ENCODE data around the gene ITGA1.

Gene ITGA1

DNA sequence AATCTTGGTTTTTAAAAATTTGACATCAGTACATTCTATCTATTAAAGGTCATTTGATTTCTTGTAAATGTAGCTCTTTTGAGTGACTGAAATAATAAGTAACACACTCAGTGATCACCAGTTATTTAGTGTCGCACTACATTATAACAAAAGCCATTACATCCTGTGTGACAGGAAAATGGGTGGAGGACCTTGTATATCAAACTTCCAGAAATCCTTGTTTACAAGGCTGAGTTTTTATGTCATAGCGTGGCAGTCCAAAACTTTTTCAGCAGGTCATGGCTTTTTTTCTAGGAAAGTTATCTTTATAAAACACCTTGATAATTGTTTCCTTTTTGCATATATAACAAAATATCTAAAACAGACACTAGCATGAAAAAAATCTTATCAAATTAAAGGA is 14.4 kb upstream of the ITGA1 start:
- no peak for DNase-seq

DNA sequence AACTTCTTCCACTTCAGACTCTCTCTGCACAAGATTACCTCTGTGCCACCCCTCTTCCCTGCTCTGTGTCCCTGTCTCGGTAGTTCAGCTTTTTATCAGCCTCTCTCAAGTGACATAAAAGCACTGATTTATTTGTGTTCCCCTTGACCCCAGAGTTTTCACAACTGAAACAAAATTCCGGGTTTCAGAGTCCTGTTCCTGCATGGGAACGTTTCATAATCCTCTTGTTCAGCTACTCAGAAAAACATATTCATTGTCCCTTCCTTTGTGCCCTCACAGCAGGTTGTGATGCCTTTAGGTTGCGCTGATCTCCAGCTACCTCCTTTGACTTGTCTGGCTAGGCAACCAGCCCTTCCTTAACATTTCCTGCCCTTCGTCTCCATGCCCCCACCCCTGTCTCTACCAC is 13.7 kb upstream of the ITGA1 start:
- no peak for DNase-seq

DNA sequence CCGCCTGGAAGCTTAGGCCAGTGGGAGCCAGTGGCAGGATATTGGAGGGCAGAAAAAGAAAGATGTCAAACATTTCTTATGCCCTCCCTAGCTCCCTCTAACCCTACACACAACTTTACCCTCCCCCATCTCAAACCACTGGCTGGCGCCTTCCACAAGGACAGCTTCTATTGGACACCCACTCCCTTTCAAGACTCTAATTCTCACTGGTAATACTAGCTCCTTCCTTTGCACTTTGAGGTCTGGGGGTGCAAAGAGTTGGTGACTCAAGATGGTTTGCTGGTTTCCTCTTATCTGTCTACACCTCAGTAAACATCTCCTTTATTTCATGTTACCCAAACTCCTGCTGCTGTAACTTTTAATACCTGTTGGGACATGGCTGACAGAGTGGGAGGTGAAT is 11.6 kb upstream of the ITGA1 start:
- no peak for DNase-seq

- DNase-seq, result no peak
These were observed 10.5 kb upstream of the ITGA1 start for GRCh38 chr5:52777186-52777585.

GRCh38 chr5:52778781-52779180 is 8.9 kb upstream of the ITGA1 start:
- no peak for DNase-seq

GRCh38 chr5:52779213-52779612 is 8.5 kb upstream of the ITGA1 start:
- no peak for DNase-seq

DNA sequence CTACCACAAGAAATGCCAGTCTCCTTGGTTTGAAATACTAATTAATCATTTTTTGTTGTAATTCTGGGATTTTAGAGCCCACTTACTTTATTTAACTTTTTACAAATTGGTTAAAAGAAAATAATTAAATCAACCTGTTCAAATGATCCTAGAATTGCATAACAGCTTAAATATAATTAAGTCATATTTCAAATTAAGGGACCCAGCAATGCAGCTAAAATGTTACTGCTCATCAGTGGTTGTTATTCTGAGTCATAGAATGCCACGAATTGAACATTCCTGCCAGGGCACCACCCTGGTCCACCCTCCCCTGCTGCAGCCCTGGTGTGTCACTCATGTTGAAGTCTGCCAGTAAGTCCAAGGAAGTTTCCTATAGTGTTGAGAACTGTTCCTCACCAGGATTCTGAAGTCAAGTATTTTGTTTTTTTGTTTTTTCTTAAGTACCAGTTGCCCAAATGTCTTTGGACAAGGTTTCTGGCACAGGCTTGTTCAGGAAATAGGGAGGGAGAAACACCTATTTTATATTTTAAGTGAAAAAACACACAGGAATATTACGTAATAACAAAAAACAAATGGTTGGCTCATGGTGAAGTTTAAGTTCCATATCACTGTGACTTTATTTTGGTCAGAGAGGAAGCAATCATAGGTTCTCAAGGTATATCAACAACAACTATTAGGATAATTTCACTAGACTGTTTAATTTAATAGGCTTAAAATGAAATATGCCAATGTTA is 4.3 kb upstream of the ITGA1 start:
- DNase-seq, result no peak

- no peak for DNase-seq
These were observed 3.0 kb upstream of the ITGA1 start for GRCh38 chr5:52784737-52785136.

GRCh38 chr5:52786391-52786790 is 1.3 kb upstream of the ITGA1 start:
- DNase-seq, result no peak

DNA sequence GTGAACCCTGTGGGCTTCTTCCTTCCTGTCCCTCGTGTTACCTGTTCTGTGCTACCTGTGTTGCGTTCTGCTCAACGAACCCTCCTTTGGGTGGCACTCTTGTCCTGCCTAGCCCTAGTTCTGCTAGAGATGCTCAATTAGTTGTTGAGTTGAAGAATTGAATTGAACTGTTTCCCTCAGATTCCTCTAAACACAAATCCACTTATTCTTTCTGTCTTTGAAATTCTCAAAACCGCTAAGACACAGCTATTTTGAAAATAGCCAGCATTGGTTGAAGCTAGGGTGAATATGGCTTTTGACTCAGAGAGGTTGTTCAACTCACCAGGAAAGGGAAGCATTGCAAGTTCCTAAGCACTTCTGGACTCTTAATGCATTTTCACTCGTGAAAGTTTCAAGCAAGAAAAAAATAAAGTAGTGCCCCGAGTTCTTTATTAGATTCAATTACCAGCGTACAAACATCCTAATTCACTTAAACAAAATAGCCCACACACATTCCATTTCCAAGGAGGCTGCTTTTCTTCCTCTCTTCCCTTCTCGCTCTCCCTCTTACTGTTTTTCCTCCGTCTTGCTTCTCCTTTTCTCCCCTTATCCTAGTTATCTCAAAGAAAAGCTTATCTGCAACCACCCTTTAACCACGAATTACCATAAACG is 642 bp upstream of the ITGA1 start:
- no peak for DNase-seq

GRCh38 chr5:52788505-52788821 is 747 bp downstream of the ITGA1 start:
- DNase-seq, result no peak

DNA sequence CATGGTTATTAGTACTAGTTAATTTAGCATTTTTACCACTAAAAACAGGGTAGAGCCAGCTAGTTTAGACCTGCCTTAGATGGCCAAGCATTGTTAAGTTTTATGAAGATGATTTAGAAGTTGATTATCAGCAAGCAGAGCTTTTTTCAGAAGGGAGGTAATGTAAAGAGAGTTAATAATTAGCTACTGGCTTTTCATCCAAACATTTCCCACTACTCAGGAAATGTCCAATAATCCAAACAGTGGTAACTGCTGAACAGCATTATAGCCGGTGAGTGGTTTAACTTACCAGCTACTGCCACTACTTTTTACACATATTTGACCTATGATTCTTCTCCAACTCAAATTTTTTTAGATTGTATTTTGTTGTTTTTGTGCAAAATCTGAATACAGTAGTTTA is 1.7 kb downstream of the ITGA1 start:
- no peak for DNase-seq

GRCh38 chr5:52789851-52790250 is 2.1 kb downstream of the ITGA1 start:
- DNase-seq, result no peak

- DNase-seq, result no peak
These were observed 3.6 kb downstream of the ITGA1 start for GRCh38 chr5:52791366-52791765.

GRCh38 chr5:52794519-52794918 is 6.8 kb downstream of the ITGA1 start:
- DNase-seq, result no peak

DNA sequence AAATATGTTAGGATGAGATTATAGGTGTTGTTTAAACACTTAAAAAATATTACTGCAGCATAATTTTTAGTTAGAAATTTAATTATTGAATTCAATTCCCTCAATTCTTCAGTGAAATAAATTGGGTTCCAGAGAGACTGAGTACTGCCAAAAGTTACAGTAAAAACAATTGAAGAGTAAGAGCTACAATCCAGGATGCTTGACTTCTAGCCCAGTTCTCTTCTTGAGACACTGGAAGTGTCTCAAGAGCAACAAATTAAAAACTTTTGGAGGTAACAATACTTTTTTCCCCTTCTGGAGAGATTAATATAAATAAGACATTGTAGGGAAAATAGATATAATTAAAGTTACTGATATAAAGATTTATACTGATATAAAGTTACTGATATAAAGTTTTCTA is 8.3 kb downstream of the ITGA1 start:
- DNase-seq, result no peak

DNA sequence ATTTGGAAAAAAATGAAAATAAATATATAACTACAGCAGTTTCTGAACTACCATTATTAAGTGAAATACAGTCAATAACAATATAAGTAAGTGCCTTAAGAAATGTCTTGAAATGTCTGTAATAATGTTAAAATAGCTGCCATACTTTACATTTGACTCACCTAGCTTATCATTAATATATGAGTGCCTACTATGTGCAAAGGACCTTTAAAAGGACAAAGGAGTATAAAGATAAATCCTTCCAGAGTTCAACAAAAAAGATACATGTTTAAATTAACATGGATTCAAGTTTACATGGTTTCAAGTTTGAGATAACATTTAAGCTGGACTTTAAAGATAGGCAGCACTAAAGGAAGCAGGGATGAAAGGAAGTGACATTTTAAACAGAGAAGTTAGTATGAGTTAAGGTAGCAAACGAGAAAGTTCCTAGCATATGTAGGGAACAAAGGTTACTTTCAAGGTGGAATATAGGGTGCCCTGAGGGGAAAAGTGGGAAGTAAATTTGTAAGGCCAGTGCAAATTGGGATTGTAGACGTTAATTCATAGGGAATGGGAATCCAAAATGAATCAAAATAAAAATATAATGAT is 8.9 kb downstream of the ITGA1 start:
- no peak for DNase-seq

DNA sequence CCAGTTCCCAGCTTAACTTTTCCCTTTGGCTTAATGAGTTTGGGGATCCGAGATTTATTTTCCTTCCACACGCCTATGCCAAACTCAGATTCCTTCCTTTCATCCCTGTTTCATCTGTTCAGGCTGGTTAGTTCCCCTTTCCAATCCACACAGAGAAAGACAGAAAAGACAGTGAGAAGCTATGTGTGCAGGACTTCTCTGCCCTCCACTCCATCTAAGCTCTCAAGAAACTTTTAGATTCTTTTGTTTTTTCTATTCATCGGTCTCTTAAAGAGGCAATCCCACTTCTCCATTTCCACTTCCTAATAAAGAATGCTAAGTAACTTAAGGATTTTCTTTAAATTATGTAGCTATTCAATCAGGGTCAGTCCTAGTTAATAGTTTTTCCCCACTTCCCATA is 11.2 kb downstream of the ITGA1 start:
- DNase-seq, result no peak

- no peak for DNase-seq
These were observed 11.8 kb downstream of the ITGA1 start for GRCh38 chr5:52799358-52799982.

DNA sequence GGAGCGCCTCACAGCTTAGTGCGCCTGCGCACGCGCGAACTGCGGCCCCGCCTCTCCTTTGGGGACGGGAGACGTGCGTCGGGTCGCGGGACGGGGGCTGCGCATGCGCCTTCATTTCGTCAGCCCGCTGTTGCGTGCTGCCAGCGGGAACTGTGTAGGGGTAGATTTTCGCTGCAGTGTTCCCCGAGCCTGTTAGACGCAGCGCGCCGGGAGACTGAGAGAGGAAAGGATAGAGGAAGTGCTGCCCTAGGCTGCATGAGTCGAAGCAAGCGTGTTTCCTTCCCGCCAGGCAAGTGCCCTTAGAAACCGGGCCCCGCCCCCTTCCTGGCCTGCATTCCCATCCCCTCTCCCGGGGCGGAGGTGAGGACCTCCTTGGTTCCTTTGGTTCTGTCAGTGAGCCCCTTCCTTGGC is 12.3 kb downstream of the ITGA1 start:
- DNase-seq, result peak; percentile 82

DNA sequence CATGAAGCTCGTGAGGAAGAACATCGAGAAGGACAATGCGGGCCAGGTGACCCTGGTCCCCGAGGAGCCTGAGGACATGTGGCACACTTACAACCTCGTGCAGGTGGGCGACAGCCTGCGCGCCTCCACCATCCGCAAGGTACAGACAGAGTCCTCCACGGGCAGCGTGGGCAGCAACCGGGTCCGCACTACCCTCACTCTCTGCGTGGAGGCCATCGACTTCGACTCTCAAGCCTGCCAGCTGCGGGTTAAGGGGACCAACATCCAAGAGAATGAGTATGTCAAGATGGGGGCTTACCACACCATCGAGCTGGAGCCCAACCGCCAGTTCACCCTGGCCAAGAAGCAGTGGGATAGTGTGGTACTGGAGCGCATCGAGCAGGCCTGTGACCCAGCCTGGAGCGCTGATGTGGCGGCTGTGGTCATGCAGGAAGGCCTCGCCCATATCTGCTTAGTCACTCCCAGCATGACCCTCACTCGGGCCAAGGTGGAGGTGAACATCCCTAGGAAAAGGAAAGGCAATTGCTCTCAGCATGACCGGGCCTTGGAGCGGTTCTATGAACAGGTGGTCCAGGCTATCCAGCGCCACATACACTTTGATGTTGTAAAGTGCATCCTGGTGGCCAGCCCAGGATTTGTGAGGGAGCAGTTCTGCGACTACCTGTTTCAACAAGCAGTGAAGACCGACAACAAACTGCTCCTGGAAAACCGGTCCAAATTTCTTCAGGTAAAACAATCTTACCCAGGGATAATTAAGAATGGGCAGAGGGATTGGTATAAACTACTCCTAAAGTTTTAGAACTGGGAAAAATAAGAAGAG is 12.9 kb downstream of the ITGA1 start:
- peak; percentile 29 for DNase-seq

- DNase-seq, result no peak
These were observed 13.6 kb downstream of the ITGA1 start for GRCh38 chr5:52801329-52801728.

DNA sequence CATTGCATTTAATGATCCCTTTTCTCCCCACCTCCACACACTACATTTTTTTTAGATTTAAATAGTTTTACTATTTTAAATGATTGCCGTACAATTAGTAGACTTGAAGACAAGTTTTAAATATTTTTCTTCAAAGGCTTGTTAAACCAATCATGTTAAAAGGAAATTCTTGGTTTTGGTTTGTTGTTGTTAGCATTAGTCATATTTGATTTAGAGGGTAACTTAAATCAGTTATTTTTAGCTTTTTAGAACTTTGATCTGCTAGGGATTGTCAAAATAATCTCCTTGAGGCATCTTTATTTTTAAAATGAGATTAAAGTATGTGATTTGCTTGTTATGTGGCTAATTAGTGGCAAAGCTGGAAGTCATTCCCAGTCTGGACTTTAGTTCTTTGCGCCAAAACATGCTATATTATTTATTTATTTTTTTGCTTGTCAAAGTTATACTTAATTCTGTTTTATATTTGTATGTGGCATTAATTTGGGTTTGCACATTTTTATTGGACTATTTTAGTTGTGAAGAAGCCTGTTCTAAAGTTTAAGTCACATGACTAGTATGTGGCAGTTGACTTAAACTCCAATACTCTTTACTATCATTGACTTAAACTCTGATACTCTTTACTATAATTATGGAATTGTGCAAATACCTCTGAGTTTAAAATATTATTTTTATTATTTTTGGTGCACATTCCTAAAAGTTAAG is 14.7 kb downstream of the ITGA1 start:
- DNase-seq, result no peak
